IMR-90 (cell line): ENCODE measurements around the gene SLAMF8. TPM values are rescaled to one million over a fixed set of nuclear protein-coding genes. Genes with fewer than 3 reads are reported as not detected.

ENCODE experiments used
- ATAC-seq: fragments of 200-7000 bp; cut with Tn5 transposase; 2 replicates; pipeline ENCODE4 v1.9.1; 2020; ENCODE audit warnings: low read depth, mild to moderate bottlenecking, moderate library complexity
- BruUV-seq: library from RNA; stranded (reverse); fragments of 400-500 nt; replicated peaks from 2 replicates; lab custom pipeline; 2021; lab: Mats Ljungman, UMichigan
- CTCF ChIA-PET: fragments of 300-600 bp; formaldehyde crosslinking; extraction: SDS; loops from one replicate; lab custom pipeline; 2021; ENCODE audit warnings: antibody characterized with exemption; lab: Yijun Ruan, JAX
- POLR2A ChIA-PET: fragments of 300-600 bp; sonication (Branson Sonifier 250); formaldehyde crosslinking; loops from one replicate; lab custom pipeline; 2022; ENCODE audit warnings: antibody characterized with exemption; ENCODE audit not compliant: unreplicated experiment; lab: Charles Lee
- DNase-seq: peaks from one replicate; pipeline ENCODE4 v3.0.0; 2013
- H2AFZ ChIP-seq: replicated peaks from 2 replicates; pipeline ENCODE3; 2013; ENCODE audit warnings: low read length, mild to moderate bottlenecking; ENCODE audit not compliant: poor library complexity
- H2AK5ac ChIP-seq: 2 replicates; pipeline ENCODE4 v1.6.1; 2013; ENCODE audit warnings: low read depth, low read length, inconsistent platforms
- H2AK9ac ChIP-seq: replicated peaks from 2 replicates; pipeline ENCODE3; 2013; ENCODE audit warnings: mild to moderate bottlenecking, low read depth, low read length, moderate library complexity; ENCODE audit not compliant: poor library complexity
- H2BK120ac ChIP-seq: 2 replicates; pipeline ENCODE4 v1.6.1; 2013; ENCODE audit warnings: low read depth, low read length, inconsistent platforms
- H2BK15ac ChIP-seq: 3 replicates; pipeline ENCODE4 v1.6.1; 2013; ENCODE audit warnings: low read depth, low read length, inconsistent platforms
- H2BK20ac ChIP-seq: 2 replicates; pipeline ENCODE4 v1.6.1; 2013; ENCODE audit warnings: low read depth, mild to moderate bottlenecking, inconsistent platforms, low read length, moderate library complexity
- H2BK5ac ChIP-seq: 2 replicates; pipeline ENCODE4 v1.6.1; 2013; ENCODE audit warnings: mild to moderate bottlenecking, low read depth, low read length, inconsistent platforms; ENCODE audit not compliant: poor library complexity, severe bottlenecking
- H3K14ac ChIP-seq: replicated peaks from 2 replicates; pipeline ENCODE4 v1.6.1; 2013; ENCODE audit warnings: low read depth, low read length, inconsistent platforms
- H3K18ac ChIP-seq: 2 replicates; pipeline ENCODE4 v1.6.1; 2013; ENCODE audit warnings: low read depth, low read length, control low read depth
- H3K23ac ChIP-seq: 2 replicates; pipeline ENCODE4 v1.6.1; 2013; ENCODE audit warnings: low read depth, low read length, inconsistent platforms
- H3K27ac ChIP-seq: 2 replicates; pipeline ENCODE4 v1.5.1; 2013; ENCODE audit warnings: mild to moderate bottlenecking, control low read depth, low read length; ENCODE audit not compliant: insufficient read depth
- H3K27me3 ChIP-seq: 2 replicates; pipeline ENCODE4 v1.6.1; 2013; ENCODE audit warnings: low read length; ENCODE audit not compliant: control insufficient read depth, insufficient read depth
- H3K36me3 ChIP-seq: 2 replicates; pipeline ENCODE4 v1.6.1; 2013; ENCODE audit warnings: low read length, mixed read lengths; ENCODE audit not compliant: control insufficient read depth, insufficient read depth
- H3K4ac ChIP-seq: 2 replicates; pipeline ENCODE4 v1.6.1; 2013; ENCODE audit warnings: low read depth, low read length, inconsistent platforms
- H3K4me1 ChIP-seq: 2 replicates; pipeline ENCODE4 v1.6.1; 2013; ENCODE audit warnings: low read length, mixed read lengths; ENCODE audit not compliant: control insufficient read depth, insufficient read depth
- H3K4me2 ChIP-seq: 2 replicates; pipeline ENCODE4 v1.6.1; 2013; ENCODE audit warnings: low read depth, mild to moderate bottlenecking, control low read depth, low read length, moderate library complexity
- H3K4me3 ChIP-seq: 2 replicates; pipeline ENCODE4 v1.5.1; 2013; ENCODE audit warnings: low read depth, mild to moderate bottlenecking, control low read depth, low read length, moderate library complexity; ENCODE audit not compliant: insufficient read depth
- H3K56ac ChIP-seq: 2 replicates; pipeline ENCODE4 v1.6.1; 2013; ENCODE audit warnings: low read length, inconsistent platforms; ENCODE audit not compliant: insufficient read depth; ENCODE audit errors: extremely low read depth
- H3K79me1 ChIP-seq, 2 experiments: 2 replicates each; pipeline ENCODE4 v1.6.1; 2013; ENCODE audit warnings: low read length in 2 of 2, inconsistent platforms in 1 of 2, low read depth in 1 of 2
- H3K9ac ChIP-seq: 2 replicates; pipeline ENCODE4 v1.6.1; 2013; ENCODE audit warnings: low read depth, low read length, control low read depth
- H3K9me1 ChIP-seq: 2 replicates; pipeline ENCODE4 v1.6.1; 2013; ENCODE audit warnings: low read length, inconsistent platforms; ENCODE audit not compliant: insufficient read depth
- H3K9me3 ChIP-seq: 2 replicates; pipeline ENCODE4 v1.6.1; 2013; ENCODE audit warnings: low read length; ENCODE audit not compliant: control insufficient read depth, insufficient read depth
- H4K20me1 ChIP-seq: 2 replicates; pipeline ENCODE4 v1.6.1; 2013; ENCODE audit warnings: low read length, inconsistent platforms; ENCODE audit not compliant: insufficient read depth
- H4K5ac ChIP-seq: 2 replicates; pipeline ENCODE4 v1.6.1; 2013; ENCODE audit warnings: mild to moderate bottlenecking, low read depth, low read length, control low read depth
- H4K8ac ChIP-seq, 2 experiments: 2 replicates each; pipeline ENCODE4 v1.6.1; 2013; ENCODE audit warnings: low read depth in 2 of 2, low read length in 2 of 2, control low read depth in 1 of 2, inconsistent platforms in 1 of 2
- H4K91ac ChIP-seq: 2 replicates; pipeline ENCODE4 v1.6.1; 2013; ENCODE audit warnings: low read depth, low read length, inconsistent platforms; ENCODE audit not compliant: insufficient read depth
- MAFK ChIP-seq: IDR thresholded peaks from 2 replicates; pipeline ENCODE4 v1.6.1; 2012; ENCODE audit warnings: low read depth, low read length, improper control_type of control experiment
- NFE2L2 ChIP-seq: fragments of 150-350 bp; IDR thresholded peaks from 2 replicates; pipeline ENCODE4 v1.6.1; 2016; ENCODE audit warnings: low read depth, mild to moderate bottlenecking, low read length
- RFX5 ChIP-seq: IDR thresholded peaks from 2 replicates; pipeline ENCODE4 v1.8.0; 2012; ENCODE audit warnings: low read depth, mild to moderate bottlenecking, low read length, moderate library complexity
- SMC3 ChIP-seq: fragments of 150-350 bp; IDR thresholded peaks from 2 replicates; pipeline ENCODE4 v1.6.1; 2016; ENCODE audit warnings: low read depth, mild to moderate bottlenecking, antibody characterized with exemption, low read length, moderate library complexity
- WGBS, 2 experiments: methylation state at CpG; one replicate each; pipeline versions ENCODE4 v1.1.5 to v1.1.7; 2013; ENCODE audit warnings: missing lambda C conversion rate in 2 of 2; ENCODE audit not compliant: insufficient read length in 1 of 2; ENCODE audit errors: extremely low coverage in 2 of 2; 5-methylcytosine and 5-hydroxymethylcytosine counted together
- dilution Hi-C: fragments of 300-500 bp; cut with HindIII; formaldehyde crosslinking; loops from one replicate; pipeline ENCODE4 v1.14.3; 2018; ENCODE audit warnings: low sequenced_read_pairs; ENCODE audit not compliant: unreplicated experiment
- in situ Hi-C: fragments of 300-500 bp; cut with MboI; formaldehyde crosslinking; loops from 3 replicates; pipeline ENCODE4 v1.14.3; 2019; ENCODE audit warnings: low sequenced_read_pairs, inconsistent platforms, mixed read lengths
- intact Hi-C: fragments of 100-400 bp; cut with micrococcal nuclease; formaldehyde crosslinking; loops from 2 replicates; pipeline ENCODE4 v1.10.0; 2022
- polyA plus RNA-seq, 3 experiments: library from polyadenylated mRNA; depleted of rRNA; stranded (reverse); fragments of >200 nt; gene quantifications; 2 replicates each; pipeline ENCODE4 v1.2.3, GENCODE V29; 2012; ENCODE audit warnings: low replicate concordance in 1 of 3
- total RNA-seq: library from RNA; depleted of rRNA; stranded (reverse); fragments of >200 nt; gene quantifications from 2 replicates; pipeline ENCODE4 v1.2.3, GENCODE V29; 2012

SLAMF8 gene
- total and polyA plus RNA-seq, 2 of the 4 experiments (the other 2 are of a cell fraction): 0.07 TPM; not detected in 1

DNA sequence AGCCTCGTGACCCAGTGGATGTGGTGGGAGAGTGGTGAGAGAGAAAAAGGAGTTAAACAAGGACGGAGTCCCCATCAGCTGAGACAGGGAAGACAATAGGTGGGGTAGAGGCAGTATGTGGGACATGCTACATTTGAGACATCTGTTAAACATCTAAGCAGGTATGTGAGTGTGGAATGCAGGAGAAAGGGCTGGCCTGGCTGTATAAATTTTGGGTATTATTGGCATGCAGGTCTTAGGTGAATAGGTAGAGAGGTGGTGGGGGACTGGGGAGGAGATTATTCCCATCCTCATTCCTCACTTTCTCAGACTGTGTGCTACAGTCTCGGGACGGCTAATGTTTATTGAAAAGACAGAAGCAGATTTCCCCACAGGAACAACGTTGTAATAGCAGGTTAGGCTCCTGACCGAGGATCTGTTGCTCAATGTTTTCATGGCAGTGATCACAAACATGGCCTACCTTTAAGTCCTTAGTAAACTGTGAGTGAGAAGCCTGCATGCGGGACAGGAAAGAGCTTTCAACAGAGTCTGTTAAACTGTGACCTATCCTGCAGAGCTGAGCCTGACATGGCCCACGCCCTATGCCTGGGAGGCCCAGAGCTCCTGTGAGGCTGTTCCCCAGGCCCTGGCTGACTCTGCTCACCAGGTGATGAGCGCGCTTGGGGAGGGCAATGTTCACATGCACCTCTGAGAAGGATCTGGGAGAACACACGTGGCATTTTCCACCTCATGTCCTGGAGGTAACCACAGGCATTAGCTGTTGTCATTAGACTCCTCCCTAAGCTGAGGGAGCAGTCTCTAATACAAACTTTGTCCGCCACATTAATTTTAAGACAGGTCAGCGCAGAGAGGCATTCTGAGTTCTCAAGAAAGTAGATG, 19.3 kb downstream of the SLAMF8 start:
- no peak for ATAC-seq

More for the DNA sequence above, 19.3 kb downstream of the SLAMF8 start:
- H3K56ac ChIP-seq: no peak overlapping the region
- DNase-seq: no peak
- H3K27ac ChIP-seq: no peak overlapping the region
- no peak overlapping the region for H2BK5ac ChIP-seq
- H3K79me1 ChIP-seq: peaks cover 0 to 6% of the 10 kb centered on the region in 2 experiments; a peak in 1 of 4 replicates
- no peaks in the 10 kb centered on the region for H4K20me1 ChIP-seq
- intact Hi-C loops: no loop called here
- no peak overlapping the region for H3K4me2 ChIP-seq
- no peak overlapping the region for H3K9ac ChIP-seq
- H4K5ac ChIP-seq: no peak overlapping the region
- H4K8ac ChIP-seq: no peak overlapping the region
- CTCF ChIA-PET: no interaction called here
- H4K91ac ChIP-seq: no peak overlapping the region
- no peak overlapping the region for H2BK120ac ChIP-seq
- no peaks in the 10 kb centered on the region for H3K36me3 ChIP-seq
- no peak overlapping the region for H3K4me3 ChIP-seq
- H3K9me1 ChIP-seq: peaks cover 9% of the 10 kb centered on the region
- H3K4me1 ChIP-seq: peaks cover 2% of the 10 kb centered on the region; the same call in 1 of the 2 replicates
- H2AFZ ChIP-seq: no peak overlapping the region
- BruUV-seq: no TSS peak
- no peak overlapping the region for H2AK5ac ChIP-seq
- POLR2A ChIA-PET: no interaction called here
- TF ChIP-seq MAFK: no peak
- TF ChIP-seq RFX5: no peak
- TF ChIP-seq SMC3: no peak
- no peak for TF ChIP-seq NFE2L2
- dilution Hi-C loops: no loop called here
- no peak overlapping the region for H2BK20ac ChIP-seq
- H3K9me3 ChIP-seq: no peaks in the 10 kb centered on the region
- H3K27me3 ChIP-seq: no peaks in the 10 kb centered on the region; the same call in 1 of the 2 replicates
- 68% methylated on average over 8 of the region's 13 CpGs; no CpG with 5 or more reads in 1 of the 2 experiments for WGBS, 2 experiments
- no peak overlapping the region for H3K23ac ChIP-seq
- no peak overlapping the region for H2BK15ac ChIP-seq
- no peak overlapping the region for H3K14ac ChIP-seq
- H3K4ac ChIP-seq: no peak overlapping the region
- in situ Hi-C loops: no loop called here
- H3K18ac ChIP-seq: no peak overlapping the region
- peak overlapping the region; percentile 58 for H2AK9ac ChIP-seq
